ENCODE measurements around the gene DUSP5. TPM values are rescaled to one million over a fixed set of nuclear protein-coding genes. Genes with fewer than 3 reads are reported as not detected.

DUSP5 gene
- total and polyA plus RNA-seq, 4 donors: 2.0 to 8.9 (median 8.0) TPM

GRCh38 chr10:110474826-110475225 is 22.9 kb upstream of the DUSP5 start:
- H3K27me3 ChIP-seq (ENCODE audit: control insufficient read depth in 4 of 4, insufficient read depth in 4 of 4, low read length in 3 of 4): no peaks in the 10 kb centered on the region
- no peaks in the 10 kb centered on the region for H3K4me1 ChIP-seq (ENCODE audit: control insufficient read depth in 4 of 4, insufficient read depth in 4 of 4, low read length in 3 of 4)
- 85% methylated on average over 4 of the region's 4 CpGs for WGBS
- H3K9me3 ChIP-seq (ENCODE audit: control insufficient read depth in 4 of 4, low read length in 3 of 4): no peaks in the 10 kb centered on the region
- no peak for DNase-seq (ENCODE audit: low spot score)
- TF ChIP-seq RAD21 (IDR thresholded peaks at IDR 0.05) (no peak), YY1 (IDR thresholded peaks at IDR 0.05) (no peak), CTCF (IDR thresholded peaks at IDR 0.05; ENCODE audit: low read depth, low read length, missing input control) (no peak), GABPA (IDR thresholded peaks at IDR 0.05 in 1 of 2, conservative IDR thresholded peaks at IDR 0.05 in 1 of 2) (no peak), RXRA (IDR thresholded peaks at IDR 0.05) (no peak), EGR1 (IDR thresholded peaks at IDR 0.05; ENCODE audit: low read depth in 2 of 2) (no peak), JUND (IDR thresholded peaks at IDR 0.05) (no peak), ZBTB33 (IDR thresholded peaks at IDR 0.05) (no peak)
- H3K36me3 ChIP-seq (ENCODE audit: control insufficient read depth in 4 of 4, insufficient read depth in 3 of 4, low read depth in 1 of 4, low read length in 3 of 4): no peaks in the 10 kb centered on the region
- no peak overlapping the region for H3K9ac ChIP-seq (ENCODE audit: low read depth in 1 of 2, low read length in 2 of 2)
- H3K4me3 ChIP-seq (ENCODE audit: low read depth in 1 of 3, low read length in 3 of 3): no peak overlapping the region
- no peak overlapping the region for H3K27ac ChIP-seq (ENCODE audit: low read depth in 1 of 2, low read length in 2 of 2)

GRCh38 chr10:110475722-110476515 is 21.8 kb upstream of the DUSP5 start:
- 95% methylated on average over 9 of the region's 9 CpGs for WGBS
- no peak for DNase-seq (ENCODE audit: low spot score)
- Histone ChIP-seq H3K9me3 (ENCODE audit: control insufficient read depth in 4 of 4, low read length in 3 of 4) (no peaks in the 10 kb centered on the region), H3K4me3 (ENCODE audit: low read depth in 1 of 3, low read length in 3 of 3) (no peak overlapping the region), H3K9ac (ENCODE audit: low read depth in 1 of 2, low read length in 2 of 2) (no peak overlapping the region), H3K36me3 (ENCODE audit: control insufficient read depth in 4 of 4, insufficient read depth in 3 of 4, low read depth in 1 of 4, low read length in 3 of 4) (no peaks in the 10 kb centered on the region), H3K27ac (ENCODE audit: low read depth in 1 of 2, low read length in 2 of 2) (no peak overlapping the region), H3K27me3 (ENCODE audit: control insufficient read depth in 4 of 4, insufficient read depth in 4 of 4, low read length in 3 of 4) (no peaks in the 10 kb centered on the region), H3K4me1 (ENCODE audit: control insufficient read depth in 4 of 4, insufficient read depth in 4 of 4, low read length in 3 of 4) (no peaks in the 10 kb centered on the region)
- no peak for TF ChIP-seq ATF3 (IDR thresholded peaks at IDR 0.05)
- TF ChIP-seq NR2F2 (IDR thresholded peaks at IDR 0.05): no peak

- H3K4me1 ChIP-seq (ENCODE audit: control insufficient read depth in 4 of 4, insufficient read depth in 4 of 4, low read length in 3 of 4): no peaks in the 10 kb centered on the region
- H3K27ac ChIP-seq (ENCODE audit: low read depth in 1 of 2, low read length in 2 of 2): no peak overlapping the region
- H3K36me3 ChIP-seq (ENCODE audit: control insufficient read depth in 4 of 4, insufficient read depth in 3 of 4, low read depth in 1 of 4, low read length in 3 of 4): no peaks in the 10 kb centered on the region
- WGBS: 89% methylated on average over 1 of the region's 1 CpG
- no peaks in the 10 kb centered on the region for H3K9me3 ChIP-seq (ENCODE audit: control insufficient read depth in 4 of 4, low read length in 3 of 4)
- DNase-seq (ENCODE audit: low spot score): no peak
- H3K27me3 ChIP-seq (ENCODE audit: control insufficient read depth in 4 of 4, insufficient read depth in 4 of 4, low read length in 3 of 4): no peaks in the 10 kb centered on the region
- H3K4me3 ChIP-seq (ENCODE audit: low read depth in 1 of 3, low read length in 3 of 3): no peak overlapping the region
- TF ChIP-seq EGR1 (IDR thresholded peaks at IDR 0.05; ENCODE audit: low read depth in 2 of 2): no peak
- no peak for TF ChIP-seq MAX (IDR thresholded peaks at IDR 0.05)
- no peak for TF ChIP-seq REST (IDR thresholded peaks at IDR 0.05)
- TF ChIP-seq HNF4A (conservative IDR thresholded peaks at IDR 0.05): no peak
- no peak for TF ChIP-seq FOXA2 (IDR thresholded peaks at IDR 0.05)
- no peak for TF ChIP-seq RXRA (IDR thresholded peaks at IDR 0.05)
- H3K9ac ChIP-seq (ENCODE audit: low read depth in 1 of 2, low read length in 2 of 2): no peak overlapping the region
Measured at GRCh38 chr10:110479710-110480109, 18.0 kb upstream of the DUSP5 start.

All from liver (tissue), 9 donors.